Sigmoid colon (tissue), 7 donors: ENCODE measurements around the gene NLRP4. TPM values are rescaled to one million over a fixed set of nuclear protein-coding genes. Genes with fewer than 3 reads are reported as not detected.

Experiments
- DNase-seq: peaks from one replicate; pipeline ENCODE4 v3.0.0-alpha.2; 2019
- H3K27ac ChIP-seq, 4 donors: fragments of 200-600 bp; sonication (generic); one replicate each; pipeline ENCODE4 v1.5.1; 2016 to 2019; ENCODE audit warnings: mild to moderate bottlenecking in 1 of 4
- H3K27me3 ChIP-seq, 3 donors: fragments of 200-600 bp; sonication (generic); one replicate each; pipeline ENCODE4 v1.5.1; 2019; ENCODE audit warnings: mild to moderate bottlenecking in 1 of 3
- H3K36me3 ChIP-seq, 4 donors: fragments of 200-600 bp; sonication (generic); one replicate each; pipeline ENCODE4 v1.5.1; 2016 to 2019
- H3K4me1 ChIP-seq, 4 donors: fragments of 200-600 bp; sonication (generic); one replicate each; pipeline ENCODE4 v1.5.1; 2017 to 2019
- H3K4me3 ChIP-seq, 4 donors: fragments of 200-600 bp; sonication (generic); one replicate each; pipeline ENCODE4 v1.5.1; 2017 to 2019; ENCODE audit warnings: mild to moderate bottlenecking in 2 of 4, moderate library complexity in 1 of 4
- H3K9me3 ChIP-seq, 4 donors: fragments of 200-600 bp in 3 of 4; sonication (generic) in 3 of 4; one replicate each; pipeline versions ENCODE4 v1.5.1 to v1.6.1; 2013 to 2019
- CTCF ChIP-seq, 4 experiments: fragments of 450-650 bp in 3 of 4; fragments of 200-600 bp in 1 of 4; IDR thresholded peaks; one replicate each; pipeline ENCODE4 v1.5.1; 2016 to 2019; ENCODE audit warnings: antibody characterized with exemption in 4 of 4, mild to moderate bottlenecking in 3 of 4, moderate library complexity in 2 of 4
- EP300 ChIP-seq, 4 donors: sonication (generic); formaldehyde crosslinking; IDR thresholded peaks; one replicate each; pipeline ENCODE4 v1.6.1; 2017; ENCODE audit warnings: antibody characterized with exemption in 4 of 4
- POLR2A ChIP-seq, 2 donors: fragments of 450-650 bp; IDR thresholded peaks; one replicate each; pipeline ENCODE4 v1.6.1; 2016; ENCODE audit warnings: antibody characterized with exemption in 2 of 2, mild to moderate bottlenecking in 2 of 2, moderate library complexity in 2 of 2
- POLR2AphosphoS5 ChIP-seq, 4 donors: sonication (generic); formaldehyde crosslinking; IDR thresholded peaks; one replicate each; pipeline ENCODE4 v1.6.1; 2017; ENCODE audit warnings: antibody characterized with exemption in 4 of 4
- WGBS, 2 donors: extraction: QIAGEN DNeasy Blood & Tissue Kit; methylation state at CpG; one replicate each; pipeline ENCODE4 v1.1.7; 2013; 5-methylcytosine and 5-hydroxymethylcytosine counted together
- intact Hi-C: fragments of 100-400 bp; cut with DNase I; formaldehyde crosslinking; loops from one replicate; pipeline ENCODE4 v1.15.1; 2023
- polyA plus RNA-seq, 3 donors: library from polyadenylated mRNA; stranded (reverse); fragments of 200-250 nt; gene quantifications; one replicate each; pipeline ENCODE4 v1.2.3, GENCODE V29; 2013
- total RNA-seq, 4 donors: library from RNA; depleted of rRNA; stranded (reverse); fragments of >200 nt; gene quantifications; one replicate each; pipeline ENCODE4 v1.1.0, GENCODE V29; 2016
- donor health status: healthy with polysubstance abuse.
- donor health status: Bipolar disorder and iron deficiency.
- donor health status: healthy.

The NLRP4 gene
- total and polyA plus RNA-seq, 7 donors, result 0.17 TPM; not detected in 6

GRCh38 chr19:55855160-55855559, 18.8 kb downstream of the NLRP4 start:
- no peak for DNase-seq
- Histone ChIP-seq H3K9me3 (peaks cover 0 to 3% (median 0%) of the 10 kb centered on the region in 4 donors), H3K27me3 (no peaks in the 10 kb centered on the region), H3K27ac (no peak overlapping the region), H3K4me3 (no peak overlapping the region), H3K36me3 (no peaks in the 10 kb centered on the region), H3K4me1 (no peaks in the 10 kb centered on the region)
- 73 to 76% methylated on average over 1 of the region's 1 CpG for WGBS, 2 donors
- TF ChIP-seq POLR2A (IDR thresholded peaks at IDR 0.05) (no peak), CTCF (IDR thresholded peaks at IDR 0.05) (no peak), POLR2AphosphoS5 (IDR thresholded peaks at IDR 0.05) (no peak), EP300 (IDR thresholded peaks at IDR 0.05) (no peak)
- intact Hi-C loops, result no loop called here

- Histone ChIP-seq H3K9me3 (peaks cover 0 to 3% (median 0%) of the 10 kb centered on the region in 4 donors), H3K4me3 (no peak overlapping the region), H3K4me1 (no peaks in the 10 kb centered on the region), H3K36me3 (no peaks in the 10 kb centered on the region), H3K27ac (no peak overlapping the region), H3K27me3 (no peaks in the 10 kb centered on the region)
- DNase-seq, result no peak
- intact Hi-C loops, result no loop called here
- 65 to 72% methylated on average over 4 of the region's 4 CpGs for WGBS, 2 donors
- no peak for TF ChIP-seq POLR2A (IDR thresholded peaks at IDR 0.05)
- no peak for TF ChIP-seq CTCF (IDR thresholded peaks at IDR 0.05)
- TF ChIP-seq EP300 (IDR thresholded peaks at IDR 0.05), result no peak
- TF ChIP-seq POLR2AphosphoS5 (IDR thresholded peaks at IDR 0.05), result no peak
Measured at GRCh38 chr19:55857149-55857548, 20.8 kb downstream of the NLRP4 start.

GRCh38 chr19:55857974-55858373, 21.6 kb downstream of the NLRP4 start:
- no peaks in the 10 kb centered on the region for H3K4me1 ChIP-seq
- intact Hi-C loops, result no loop called here
- WGBS, 2 donors, result 93 to 94% methylated on average over 23 of the region's 23 CpGs
- no peak for DNase-seq
- no peaks in the 10 kb centered on the region for H3K36me3 ChIP-seq
- no peak overlapping the region for H3K4me3 ChIP-seq
- no peaks in the 10 kb centered on the region for H3K27me3 ChIP-seq
- TF ChIP-seq POLR2AphosphoS5 (IDR thresholded peaks at IDR 0.05) (no peak), CTCF (IDR thresholded peaks at IDR 0.05) (no peak), EP300 (IDR thresholded peaks at IDR 0.05) (no peak), POLR2A (IDR thresholded peaks at IDR 0.05) (no peak)
- peaks cover 0 to 2% (median 0%) of the 10 kb centered on the region in 4 donors for H3K9me3 ChIP-seq
- no peak overlapping the region for H3K27ac ChIP-seq

GRCh38 chr19:55858401-55858800, 22.1 kb downstream of the NLRP4 start:
- intact Hi-C loops, result no loop called here

GRCh38 chr19:55858969-55859368, 22.6 kb downstream of the NLRP4 start:
- DNase-seq, result no peak
- intact Hi-C loops, result no loop called here
- H3K4me3 ChIP-seq, result no peak overlapping the region
- no peaks in the 10 kb centered on the region for H3K9me3 ChIP-seq
- no peak overlapping the region for H3K27ac ChIP-seq
- TF ChIP-seq POLR2A (IDR thresholded peaks at IDR 0.05) (no peak), POLR2AphosphoS5 (IDR thresholded peaks at IDR 0.05) (no peak), CTCF (IDR thresholded peaks at IDR 0.05) (no peak), EP300 (IDR thresholded peaks at IDR 0.05) (no peak)
- 67 to 70% methylated on average over 5 of the region's 5 CpGs for WGBS, 2 donors
- no peaks in the 10 kb centered on the region for H3K36me3 ChIP-seq
- no peaks in the 10 kb centered on the region for H3K27me3 ChIP-seq
- no peaks in the 10 kb centered on the region for H3K4me1 ChIP-seq

More at GRCh38 chr19:55858401-55858800, 22.1 kb downstream of the NLRP4 start:
- Histone ChIP-seq H3K27ac (no peak overlapping the region), H3K27me3 (no peaks in the 10 kb centered on the region), H3K4me1 (no peaks in the 10 kb centered on the region), H3K4me3 (no peak overlapping the region), H3K9me3 (no peaks in the 10 kb centered on the region), H3K36me3 (no peaks in the 10 kb centered on the region)
- DNase-seq, result no peak
- no peak for TF ChIP-seq POLR2AphosphoS5 (IDR thresholded peaks at IDR 0.05)
- WGBS, 2 donors, result 94% methylated on average over 14 of the region's 14 CpGs
